ENCODE results near the gene SLC27A2. TPM values are rescaled to one million over a fixed set of nuclear protein-coding genes. Genes with fewer than 3 reads are reported as not detected.

Gene SLC27A2
- total and polyA plus RNA-seq, 10 of the 15 experiments (the other 5 are each of a cell fraction or from before 2014, with no cell fraction given) = 0.22 to 1.2 (median 0.69) TPM; not detected in 1

DNA sequence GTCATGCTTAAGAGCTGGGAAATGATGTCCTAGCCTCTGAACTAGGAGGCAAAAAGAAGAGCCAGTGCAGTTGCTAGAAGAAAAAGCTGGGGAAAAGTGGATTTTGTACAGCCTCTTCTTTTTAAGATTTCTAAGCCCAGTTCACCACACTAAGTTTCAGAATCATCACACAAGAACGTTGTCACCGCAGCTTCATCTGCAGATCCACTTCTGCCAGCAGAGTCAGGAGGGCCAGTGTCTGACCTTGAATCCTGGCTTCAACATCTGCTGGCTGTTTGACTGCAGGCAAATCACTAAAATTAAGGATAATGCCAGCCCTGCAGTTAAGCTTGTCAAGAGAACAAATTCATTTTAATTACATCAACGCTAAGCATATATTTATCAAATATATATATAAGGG lies 47.3 kb downstream of the SLC27A2 start:
- Histone ChIP-seq H2AFZ (ENCODE audit: control insufficient read depth, low read depth, low read length) (no peak overlapping the region), H3K4me1 (ENCODE audit: control insufficient read depth, insufficient read depth, low read length) (no peaks in the 10 kb centered on the region), H3K27me3 (replicated peaks in 1 of 2; ENCODE audit: control insufficient read depth in 2 of 2, insufficient read depth in 2 of 2, low read length in 1 of 2) (no peaks in the 10 kb centered on the region), H4K20me1 (ENCODE audit: control insufficient read depth, insufficient read depth) (no peaks in the 10 kb centered on the region), H3K4me2 (ENCODE audit: control insufficient read depth, insufficient read depth) (no peak overlapping the region), H3K9me3 (replicated peaks; ENCODE audit: control insufficient read depth, insufficient read depth, low read length) (no peaks in the 10 kb centered on the region), H3K9ac (ENCODE audit: control insufficient read depth, insufficient read depth, low read length) (no peak overlapping the region), H3K36me3 (ENCODE audit: control insufficient read depth in 2 of 2, insufficient read depth in 2 of 2, low read length in 1 of 2) (no peaks in the 10 kb centered on the region; a peak in 1 of 4 replicates), H3K79me2 (ENCODE audit: control insufficient read depth, insufficient read depth, low read length) (no peaks in the 10 kb centered on the region), H3K27ac (ENCODE audit: control insufficient read depth, insufficient read depth) (no peak overlapping the region), H3K4me3 (no peak overlapping the region)
- SMC1A ChIA-PET (ENCODE audit: uncharacterized antibody, unreplicated experiment) = no interaction called here
- intact Hi-C loops (cut with micrococcal nuclease; ENCODE audit: unreplicated experiment) (no loop called here), in situ Hi-C loops (cut with MboI) (no loop called here)
- CTCF ChIA-PET = no interaction called here
- FAIRE-seq = no peak
- POLR2A ChIA-PET = no interaction called here
- ATAC-seq = no peak
- DNase-seq (ENCODE audit: low read depth, low spot score) = no peak
- RAD21 ChIA-PET (ENCODE audit: unreplicated experiment) = no interaction called here
- no TSS peak for BruUV-seq (replicated peaks)
- 78% methylated on average over 3 of the region's 3 CpGs for WGBS (ENCODE audit: insufficient coverage, insufficient replicate concordance, low lambda C conversion rate, missing lambda C conversion rate)
- TF ChIP-seq POLR2AphosphoS5 (IDR thresholded peaks at IDR 0.05; ENCODE audit: low read length) = no peak
- no peak for TF ChIP-seq EP300 (IDR thresholded peaks at IDR 0.05; ENCODE audit: borderline replicate concordance in 1 of 2, control insufficient read depth in 1 of 2, low read depth in 2 of 2, low read length in 2 of 2)

DNA sequence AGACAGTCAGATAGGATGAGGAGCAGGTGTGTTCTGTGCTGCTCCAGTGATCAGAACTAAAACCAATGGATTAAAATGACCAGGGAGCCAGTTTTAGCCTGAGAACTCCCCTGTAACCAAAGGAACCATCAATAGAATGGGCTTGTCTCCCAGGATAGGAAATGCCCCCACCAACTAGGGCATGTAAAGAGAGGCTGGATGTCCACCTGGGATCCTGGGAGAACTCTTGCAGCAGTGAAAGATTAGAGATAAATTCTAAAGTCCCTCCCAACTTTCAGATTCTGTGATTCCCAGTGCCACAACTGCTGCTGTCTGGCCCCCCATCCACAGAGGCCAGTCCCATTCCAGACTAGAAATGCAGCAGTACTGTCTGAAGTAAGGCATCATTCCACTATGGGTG lies 49.8 kb downstream of the SLC27A2 start:
- no peaks in the 10 kb centered on the region for H3K9me3 ChIP-seq (replicated peaks; ENCODE audit: control insufficient read depth, insufficient read depth, low read length)
- FAIRE-seq = no peak
- H2AFZ ChIP-seq (ENCODE audit: control insufficient read depth, low read depth, low read length) = no peak overlapping the region
- H3K79me2 ChIP-seq (ENCODE audit: control insufficient read depth, insufficient read depth, low read length) = no peaks in the 10 kb centered on the region
- SMC1A ChIA-PET (ENCODE audit: uncharacterized antibody, unreplicated experiment) = no interaction called here
- no TSS peak for BruUV-seq (replicated peaks)
- H3K9ac ChIP-seq (ENCODE audit: control insufficient read depth, insufficient read depth, low read length) = no peak overlapping the region
- no peaks in the 10 kb centered on the region for H4K20me1 ChIP-seq (ENCODE audit: control insufficient read depth, insufficient read depth)
- POLR2A ChIA-PET = no interaction called here
- H3K4me1 ChIP-seq (ENCODE audit: control insufficient read depth, insufficient read depth, low read length) = no peaks in the 10 kb centered on the region
- no peak for DNase-seq (ENCODE audit: low read depth, low spot score)
- TF ChIP-seq SPI1 (IDR thresholded peaks at IDR 0.05; ENCODE audit: borderline replicate concordance, insufficient read depth, low read depth, low read length) = no peak
- TF ChIP-seq BMI1 (IDR thresholded peaks at IDR 0.05; ENCODE audit: borderline replicate concordance) = no peak
- TF ChIP-seq ZSCAN29 (IDR thresholded peaks at IDR 0.05) = no peak
- no peak for TF ChIP-seq NR2F1 (conservative IDR thresholded peaks at IDR 0.05)
- no peak for TF ChIP-seq CBX3 (IDR thresholded peaks at IDR 0.05; ENCODE audit: borderline replicate concordance, low read depth)
- no peak for TF ChIP-seq KAT2A (conservative IDR thresholded peaks at IDR 0.05; ENCODE audit: control insufficient read depth, low read depth, low read length)
- no peak for TF ChIP-seq ETV6 (conservative IDR thresholded peaks at IDR 0.05 in 1 of 2, IDR thresholded peaks at IDR 0.05 in 1 of 2; ENCODE audit: borderline replicate concordance in 1 of 2, low read depth in 1 of 2)
- no peak for TF ChIP-seq SIX5 (IDR thresholded peaks at IDR 0.05; ENCODE audit: low read depth, low read length, severe bottlenecking)
- RAD21 ChIA-PET (ENCODE audit: unreplicated experiment) = no interaction called here
- CTCF ChIA-PET = no interaction called here
- intact Hi-C loops (cut with micrococcal nuclease; ENCODE audit: unreplicated experiment) = no loop called here
- in situ Hi-C loops (cut with MboI) = no loop called here
- H3K4me3 ChIP-seq = no peak overlapping the region
- H3K4me2 ChIP-seq (ENCODE audit: control insufficient read depth, insufficient read depth) = no peak overlapping the region
- ATAC-seq = no peak
- H3K27me3 ChIP-seq (replicated peaks in 1 of 2; ENCODE audit: control insufficient read depth in 2 of 2, insufficient read depth in 2 of 2, low read length in 1 of 2) = no peaks in the 10 kb centered on the region
- no peak overlapping the region for H3K27ac ChIP-seq (ENCODE audit: control insufficient read depth, insufficient read depth)
- H3K36me3 ChIP-seq (ENCODE audit: control insufficient read depth in 2 of 2, insufficient read depth in 2 of 2, low read length in 1 of 2) = no peaks in the 10 kb centered on the region; a peak in 1 of 4 replicates

Data from GM12878 (cell line).